Ectodermal cell (in vitro differentiated cells): ENCODE data around the gene FAF2.

ENCODE experiments used
- H3K27ac ChIP-seq: 2 replicates; pipeline ENCODE4 v1.7.0; 2013; ENCODE audit warnings: mild to moderate bottlenecking, low read depth, low read length; ENCODE audit not compliant: insufficient read depth, poor library complexity, severe bottlenecking
- H3K27me3 ChIP-seq: 2 replicates; pipeline ENCODE4 v1.7.0; 2013; ENCODE audit warnings: mild to moderate bottlenecking, low read length; ENCODE audit not compliant: insufficient read depth, control insufficient read depth, poor library complexity, severe bottlenecking
- H3K36me3 ChIP-seq: one replicate; pipeline ENCODE4 v1.7.0; 2013; ENCODE audit warnings: low read length; ENCODE audit not compliant: control insufficient read depth, insufficient read depth
- H3K4me1 ChIP-seq: one replicate; pipeline ENCODE4 v1.7.0; 2013; ENCODE audit warnings: low read length; ENCODE audit not compliant: control insufficient read depth, insufficient read depth
- H3K4me3 ChIP-seq: 2 replicates; pipeline ENCODE4 v1.7.0; 2013; ENCODE audit warnings: low read depth, low read length, control low read depth; ENCODE audit not compliant: insufficient read depth
- H3K9me3 ChIP-seq: 2 replicates; pipeline ENCODE4 v1.7.0; 2013; ENCODE audit warnings: mild to moderate bottlenecking, low read length, moderate library complexity; ENCODE audit not compliant: control insufficient read depth
- WGBS, 2 experiments: methylation state at CpG; one replicate each; pipeline ENCODE4 v1.1.7; 2013; ENCODE audit warnings: missing lambda C conversion rate in 2 of 2; 5-methylcytosine and 5-hydroxymethylcytosine counted together

FAF2 gene

GRCh38 chr5:176410486-176411180, 37.6 kb upstream of the FAF2 start:
- Histone ChIP-seq H3K4me1 (no peaks in the 10 kb centered on the region), H3K4me3 (no peak overlapping the region), H3K36me3 (no peaks in the 10 kb centered on the region), H3K27ac (no peak overlapping the region), H3K27me3 (peaks cover 1% of the 10 kb centered on the region), H3K9me3 (no peaks in the 10 kb centered on the region)
- 89 to 93% methylated on average over 5 of the region's 5 CpGs for WGBS, 2 experiments

- H3K27me3 ChIP-seq: peaks cover 18% of the 10 kb centered on the region
- H3K4me1 ChIP-seq: no peaks in the 10 kb centered on the region
- H3K27ac ChIP-seq: no peak overlapping the region
- no peak overlapping the region for H3K4me3 ChIP-seq
- WGBS, 2 experiments: 91 to 92% methylated on average over 10 of the region's 10 CpGs
- no peaks in the 10 kb centered on the region for H3K36me3 ChIP-seq
- no peaks in the 10 kb centered on the region for H3K9me3 ChIP-seq
These were observed 35.5 kb upstream of the FAF2 start for GRCh38 chr5:176412517-176413254.

- H3K4me3 ChIP-seq: no peak overlapping the region
- H3K27me3 ChIP-seq: peaks cover 22% of the 10 kb centered on the region
- no peaks in the 10 kb centered on the region for H3K9me3 ChIP-seq
- H3K36me3 ChIP-seq: no peaks in the 10 kb centered on the region
- no peaks in the 10 kb centered on the region for H3K4me1 ChIP-seq
- no peak overlapping the region for H3K27ac ChIP-seq
- WGBS, 2 experiments: 90 to 94% methylated on average over 2 of the region's 2 CpGs
These were observed 35.0 kb upstream of the FAF2 start for GRCh38 chr5:176413255-176413565.

- Histone ChIP-seq H3K27ac (no peak overlapping the region), H3K4me3 (no peak overlapping the region), H3K27me3 (peaks cover 22% of the 10 kb centered on the region), H3K4me1 (no peaks in the 10 kb centered on the region), H3K36me3 (no peaks in the 10 kb centered on the region), H3K9me3 (no peaks in the 10 kb centered on the region)
- WGBS, 2 experiments: 84% methylated on average over 7 of the region's 7 CpGs
These were observed 34.4 kb upstream of the FAF2 start for GRCh38 chr5:176413709-176414191.

- 91 to 93% methylated on average over 3 of the region's 3 CpGs for WGBS, 2 experiments
- Histone ChIP-seq H3K27ac (no peak overlapping the region), H3K9me3 (no peaks in the 10 kb centered on the region), H3K27me3 (peaks cover 22% of the 10 kb centered on the region), H3K4me3 (no peak overlapping the region), H3K4me1 (no peaks in the 10 kb centered on the region), H3K36me3 (no peaks in the 10 kb centered on the region)
These were observed 33.5 kb upstream of the FAF2 start for GRCh38 chr5:176414704-176415103.

- no peaks in the 10 kb centered on the region for H3K36me3 ChIP-seq
- peaks cover 22% of the 10 kb centered on the region for H3K27me3 ChIP-seq
- no peaks in the 10 kb centered on the region for H3K4me1 ChIP-seq
- H3K9me3 ChIP-seq: no peaks in the 10 kb centered on the region
- peak overlapping the region; percentile 70 for H3K4me3 ChIP-seq
- 87% methylated on average over 13 of the region's 13 CpGs for WGBS, 2 experiments
- no peak overlapping the region for H3K27ac ChIP-seq
These were observed 32.8 kb upstream of the FAF2 start for GRCh38 chr5:176415240-176415951.

GRCh38 chr5:176415952-176416924, 31.9 kb upstream of the FAF2 start, which contains the start of gene CLTB:
TSS of gene CLTB (minus strand) at chr5:176416539. CDS start at chr5:176416363, 176 bp downstream.
- WGBS, 2 experiments: 3% methylated on average over 107 of the region's 107 CpGs
- Histone ChIP-seq H3K36me3 (no peaks in the 10 kb centered on the region), H3K4me1 (no peaks in the 10 kb centered on the region), H3K4me3 (peak within 1 kb of the TSS; percentile 70), H3K27ac (no peak within 1 kb of the TSS), H3K9me3 (no peaks in the 10 kb centered on the region), H3K27me3 (peaks cover 22% of the 10 kb centered on the region)

- Histone ChIP-seq H3K36me3 (no peaks in the 10 kb centered on the region), H3K4me1 (no peaks in the 10 kb centered on the region), H3K27ac (no peak overlapping the region), H3K27me3 (peaks cover 22% of the 10 kb centered on the region), H3K9me3 (no peaks in the 10 kb centered on the region), H3K4me3 (peak overlapping the region; percentile 70)
- WGBS, 2 experiments: 89 to 90% methylated on average over 11 of the region's 11 CpGs
These were observed 31.2 kb upstream of the FAF2 start for GRCh38 chr5:176416965-176417364.

GRCh38 chr5:176418251-176418650, 29.9 kb upstream of the FAF2 start:
- no peaks in the 10 kb centered on the region for H3K4me1 ChIP-seq
- no peaks in the 10 kb centered on the region for H3K9me3 ChIP-seq
- WGBS, 2 experiments: 88 to 91% methylated on average over 9 of the region's 9 CpGs
- H3K36me3 ChIP-seq: no peaks in the 10 kb centered on the region
- no peak overlapping the region for H3K4me3 ChIP-seq
- no peak overlapping the region for H3K27ac ChIP-seq
- peaks cover 22% of the 10 kb centered on the region for H3K27me3 ChIP-seq
